DMS53 (cell line): ENCODE measurements around the gene CFAP46.
A peak's percentile ranks its signal among the peaks of the same experiment; 100 is the strongest.
"Not testable (repeated sequence)": the region's sequence is repeated elsewhere in the genome, so short reads cannot be mapped to it uniquely, and the experiment has no call there.

Experiments
- DNase-seq: peaks from one replicate; lab custom pipeline; 2025; lab: John Stamatoyannopoulos, UW

The CFAP46 gene

DNA sequence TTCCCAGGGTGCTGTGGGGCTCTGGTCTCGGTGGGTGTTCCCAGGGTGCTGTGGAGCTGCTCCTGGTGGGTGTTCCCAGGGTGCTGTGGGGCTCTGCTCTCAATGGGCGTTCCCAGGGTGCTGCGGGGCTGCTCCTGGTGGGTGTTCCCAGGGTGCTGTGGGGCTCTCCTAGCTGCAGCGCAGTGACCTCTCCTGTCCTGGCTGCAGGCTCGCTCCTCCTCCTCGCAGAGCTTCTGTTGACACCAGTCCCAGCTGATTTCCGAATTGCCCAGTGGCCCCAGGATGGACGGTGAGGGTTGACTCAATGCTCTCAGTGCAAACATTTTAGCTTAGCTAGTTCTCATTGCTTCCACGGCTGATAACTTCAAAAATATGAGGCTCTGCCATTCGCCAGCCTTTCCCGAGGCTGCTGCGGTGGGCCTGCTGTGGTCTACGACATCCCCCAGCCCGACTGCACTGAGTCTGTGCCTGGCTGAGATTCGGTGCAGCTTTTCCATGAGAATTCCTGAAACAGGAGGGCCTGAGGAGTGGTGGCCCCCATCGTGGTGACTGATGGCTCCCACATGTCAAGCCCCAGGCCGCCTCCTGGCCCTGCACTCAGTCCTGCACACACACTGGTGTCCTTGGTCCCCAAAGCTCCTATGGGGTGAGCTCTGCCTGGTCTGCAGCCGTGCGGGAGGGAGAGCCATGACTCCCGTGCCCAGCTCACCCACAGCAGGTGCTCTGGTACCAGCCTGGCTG, 98.1 kb downstream of the CFAP46 start:
- no peak for DNase-seq

GRCh38 chr10:132843276-132843675, 99.1 kb downstream of the CFAP46 start:
- not testable (repeated sequence) for DNase-seq

- no peak for DNase-seq
Observed at GRCh38 chr10:132842397-132842796, 100.0 kb downstream of the CFAP46 start.

- DNase-seq, result no peak
Observed at GRCh38 chr10:132841615-132841975, 100.8 kb downstream of the CFAP46 start.

GRCh38 chr10:132840698-132841614, 101.4 kb downstream of the CFAP46 start:
- DNase-seq, result no peak

DNA sequence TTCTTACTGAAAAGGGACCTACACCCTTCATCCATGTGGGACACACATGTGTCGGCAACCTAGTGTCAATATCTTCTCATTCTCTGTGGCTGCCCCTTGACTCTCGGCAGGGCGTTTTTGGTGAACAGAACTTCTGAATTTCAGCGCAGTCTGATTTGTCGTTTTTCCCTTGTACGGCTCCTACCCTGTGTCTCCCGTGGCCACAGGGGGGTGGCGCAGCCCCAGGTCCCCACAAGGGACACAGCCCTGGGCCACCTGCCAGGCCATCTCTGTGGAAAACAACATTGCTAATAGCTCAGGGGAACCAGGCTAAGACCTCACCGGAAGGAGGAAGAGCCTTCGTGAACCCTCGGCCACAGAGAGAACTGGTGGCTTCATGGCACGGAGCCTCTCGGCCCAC, 103.3 kb downstream of the CFAP46 start:
- DNase-seq, result no peak

- DNase-seq, result no peak
Observed at GRCh38 chr10:132838346-132838970, 103.9 kb downstream of the CFAP46 start.

DNA sequence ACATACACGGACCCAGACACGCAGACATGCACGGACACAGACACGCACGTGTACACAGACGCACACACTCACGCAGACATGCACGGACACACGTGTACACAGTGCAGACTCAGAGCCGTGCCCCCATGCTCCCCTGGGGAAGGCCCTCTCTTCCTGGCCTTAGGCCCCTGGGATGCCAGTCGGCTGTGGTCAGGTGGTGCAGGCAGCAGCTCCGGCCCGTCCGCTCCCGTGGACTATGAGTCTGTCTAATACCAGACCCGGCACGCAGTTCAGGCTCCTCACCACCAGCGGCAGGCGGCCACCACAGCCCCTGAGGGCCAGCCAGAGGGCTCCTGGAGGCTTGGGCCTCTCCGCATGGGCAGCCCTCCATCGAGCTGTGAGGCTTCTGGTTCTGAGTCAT, 104.5 kb downstream of the CFAP46 start:
- DNase-seq, result no peak

- peak; percentile 45 for DNase-seq
Observed at GRCh38 chr10:132836832-132837540, 105.4 kb downstream of the CFAP46 start.

- DNase-seq, result no peak
Observed at GRCh38 chr10:132836248-132836831, 106.0 kb downstream of the CFAP46 start.

- no peak for DNase-seq
Observed at GRCh38 chr10:132835848-132836233, 106.5 kb downstream of the CFAP46 start.

GRCh38 chr10:132834891-132835847, 107.2 kb downstream of the CFAP46 start:
- DNase-seq, result no peak

DNA sequence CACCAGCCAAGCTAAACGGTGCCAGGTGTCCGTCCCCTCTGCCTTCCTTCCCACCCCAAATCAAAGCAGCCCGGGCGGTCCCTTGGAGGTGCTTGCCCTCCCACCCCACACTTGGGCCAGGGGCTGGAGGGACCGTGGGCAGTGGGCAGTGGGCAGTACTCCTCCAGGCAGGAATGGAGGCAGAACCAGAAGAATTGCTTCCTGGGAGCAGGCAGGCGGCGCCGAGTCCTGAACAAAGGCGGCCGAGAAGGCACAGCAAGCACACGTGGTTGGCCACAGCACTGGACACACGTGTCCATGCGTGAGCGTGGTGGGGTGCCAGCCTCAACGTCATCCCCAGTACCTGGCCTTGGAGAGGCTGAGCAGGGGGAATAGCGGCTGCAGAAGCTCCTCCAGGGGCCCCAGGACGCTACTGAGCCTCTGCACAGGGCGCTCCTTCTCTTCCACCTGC, 108.0 kb downstream of the CFAP46 start:
- no peak for DNase-seq

GRCh38 chr10:132833421-132834111, 108.8 kb downstream of the CFAP46 start:
- DNase-seq, result no peak

DNA sequence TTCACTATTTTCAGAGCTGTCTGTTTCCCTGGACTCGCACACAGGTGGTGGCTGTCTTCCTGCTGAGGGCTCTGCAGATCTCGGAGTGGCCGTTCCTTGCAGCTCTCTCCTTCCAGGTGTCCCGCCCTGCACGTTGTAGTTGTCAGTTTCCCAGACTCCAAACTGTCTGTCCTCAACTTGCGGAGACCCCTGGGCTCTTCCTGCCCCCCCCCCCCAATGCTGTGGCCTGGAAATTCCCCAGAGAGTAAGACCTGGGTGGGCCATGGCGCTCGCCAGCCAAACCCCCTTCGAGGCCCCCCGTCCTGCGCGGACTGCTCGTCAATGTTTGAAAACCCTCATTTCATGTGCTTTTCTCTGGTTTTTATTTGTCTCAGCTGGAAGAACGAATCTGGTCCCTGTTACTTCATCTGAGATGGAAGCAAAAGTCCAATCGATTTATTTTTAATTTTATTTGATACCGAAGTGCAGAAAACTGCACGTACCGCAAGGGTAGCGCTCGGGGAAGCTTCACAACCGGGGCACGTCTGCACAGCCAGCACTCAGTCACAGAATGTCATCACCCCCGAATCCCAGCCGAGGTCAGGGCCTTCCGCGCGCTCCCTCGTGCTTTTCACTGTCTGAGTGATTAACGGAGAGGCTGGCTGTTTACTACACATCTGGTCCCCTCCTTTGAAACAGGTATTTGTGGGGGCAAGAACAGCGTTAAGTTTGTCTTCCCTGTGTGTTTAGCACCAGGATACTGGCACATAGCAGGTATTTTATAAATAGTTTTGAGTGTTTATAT, 110.0 kb downstream of the CFAP46 start:
- DNase-seq, result no peak

DNA sequence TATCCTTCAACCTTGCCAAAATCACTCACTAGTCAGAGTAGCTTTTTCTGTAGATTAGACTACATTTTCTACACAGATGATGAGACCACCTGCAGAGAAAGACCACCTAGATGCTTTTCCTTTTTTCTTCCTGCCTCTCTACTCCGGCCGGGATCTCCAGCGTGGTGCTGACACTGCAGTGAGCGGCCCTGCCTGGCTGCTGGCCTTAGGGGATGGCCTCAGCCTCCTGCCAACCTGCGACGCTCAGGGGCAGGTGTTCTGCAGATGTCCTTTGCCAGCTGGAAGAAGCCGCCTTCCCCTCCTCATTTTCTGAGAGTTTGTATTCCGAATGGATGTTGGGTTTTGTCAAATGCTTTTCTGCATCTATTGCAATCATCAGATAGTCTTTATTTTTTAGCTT, 113.0 kb downstream of the CFAP46 start:
- DNase-seq, result no peak

DNA sequence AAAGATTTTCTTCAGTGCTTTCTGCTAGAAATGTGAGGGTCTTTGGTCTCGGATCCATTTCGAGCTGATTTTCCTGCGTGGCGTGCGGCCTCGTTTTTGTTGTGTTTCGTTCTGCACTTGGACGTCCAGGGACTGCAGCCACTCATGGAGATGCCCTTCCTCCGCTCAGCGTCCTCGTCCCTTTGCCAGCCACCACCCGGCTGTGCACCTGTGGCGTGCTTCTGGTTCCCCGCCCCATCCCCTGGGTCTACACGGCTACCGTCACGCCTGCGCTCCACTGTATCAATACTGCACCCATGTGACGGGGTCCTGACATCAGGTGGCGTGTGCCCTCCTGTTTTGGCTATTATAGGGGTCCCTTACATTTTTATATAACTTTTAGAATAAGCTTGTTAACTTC, 113.7 kb downstream of the CFAP46 start:
- no peak for DNase-seq

DNA sequence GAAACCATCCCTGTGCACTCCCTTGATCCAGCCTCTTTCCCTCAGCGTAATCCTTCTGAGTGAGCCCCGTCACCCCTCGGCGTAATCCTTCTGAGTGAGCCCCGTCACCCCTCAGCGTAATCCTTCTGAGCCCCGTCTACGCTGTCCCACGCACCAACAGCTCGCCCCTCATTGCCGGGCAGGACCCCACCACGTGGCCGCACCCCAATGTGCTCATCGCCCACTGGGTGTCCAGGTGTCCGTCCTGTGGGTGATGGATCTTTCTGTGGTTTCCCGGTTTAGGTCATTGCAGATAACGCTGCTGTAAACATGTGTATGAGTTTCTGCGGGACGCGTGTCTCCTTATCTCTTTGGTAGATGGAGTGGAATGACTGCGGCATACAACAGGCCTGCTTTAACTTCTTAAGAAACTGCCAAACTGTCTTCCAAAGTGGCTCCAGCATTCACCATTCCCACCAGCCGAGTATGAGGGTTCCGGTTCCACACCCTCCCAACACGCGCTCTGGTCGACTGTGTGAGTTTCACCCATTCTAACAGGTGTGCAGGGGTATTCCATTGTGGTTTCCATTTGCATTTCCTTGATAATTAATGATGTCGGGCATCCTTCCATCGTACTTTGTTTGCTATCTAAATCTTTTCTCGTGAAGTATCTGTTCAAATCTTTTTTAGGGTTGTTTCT, 114.4 kb downstream of the CFAP46 start:
- DNase-seq, result no peak

DNA sequence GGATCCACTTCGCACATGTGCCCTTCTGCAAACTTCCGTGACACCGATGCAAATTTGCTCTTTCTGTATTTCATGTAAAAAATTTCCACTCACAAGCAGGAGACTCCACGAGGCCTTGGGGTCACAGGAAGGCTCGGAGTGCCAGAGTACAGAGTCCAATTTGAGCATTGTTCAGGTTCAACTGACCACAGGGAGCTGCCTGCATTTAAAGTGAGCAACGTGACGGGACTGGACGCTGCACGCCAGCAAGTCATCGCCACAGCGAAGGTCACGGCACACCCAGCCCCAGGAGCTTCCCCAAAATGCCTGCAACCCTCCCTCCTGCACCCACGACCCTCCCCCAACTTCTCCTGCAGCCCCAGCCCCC, 115.0 kb downstream of the CFAP46 start:
- no peak for DNase-seq
